GM12878 (cell line): ENCODE measurements around the gene ENO2.

Experiments used
- DPF2 ChIP-seq: fragments of 450-650 bp; IDR thresholded peaks from 2 replicates; pipeline ENCODE4 v1.6.1; 2017; ENCODE audit warnings: mild to moderate bottlenecking
- GABPA ChIP-seq: IDR thresholded peaks from 2 replicates; pipeline ENCODE4 v1.6.1; 2014; ENCODE audit warnings: antibody characterized with exemption, low read depth, mild to moderate bottlenecking, inconsistent platforms
- HDAC2 ChIP-seq: fragments of 200-600 bp; sonication (generic); IDR thresholded peaks from 2 replicates; pipeline ENCODE4 v1.6.1; 2017
- IRF4 ChIP-seq: IDR thresholded peaks from 2 replicates; pipeline ENCODE4 v1.6.1; 2011; ENCODE audit warnings: low read depth, low read length
- MLLT1 ChIP-seq: fragments of 450-650 bp; IDR thresholded peaks from 2 replicates; pipeline ENCODE4 v1.6.1; 2016; ENCODE audit warnings: mild to moderate bottlenecking
- POLR2A ChIP-seq: IDR thresholded peaks from 2 replicates; pipeline ENCODE4 v1.6.1; 2011; ENCODE audit warnings: low read depth, mild to moderate bottlenecking, low read length
- POLR2AphosphoS5 ChIP-seq: IDR thresholded peaks from 2 replicates; pipeline ENCODE4 v1.6.1; 2011; ENCODE audit warnings: mild to moderate bottlenecking, low read length, inconsistent platforms
- SMC3 ChIP-seq: IDR thresholded peaks from 2 replicates; pipeline ENCODE4 v1.6.1; 2011; ENCODE audit warnings: low read length, improper control_type of control experiment, borderline replicate concordance
- TCF12 ChIP-seq: IDR thresholded peaks from 2 replicates; pipeline ENCODE4 v1.6.1; 2011; ENCODE audit warnings: low read depth, mild to moderate bottlenecking, low read length
- ZBED1 ChIP-seq: IDR thresholded peaks from 2 replicates; pipeline ENCODE4 v1.6.1; 2016; ENCODE audit warnings: borderline replicate concordance
- ZBTB40 ChIP-seq: fragments of 450-650 bp; IDR thresholded peaks from 2 replicates; pipeline ENCODE4 v1.6.1; 2016; ENCODE audit warnings: mild to moderate bottlenecking, moderate library complexity, borderline replicate concordance
- ZSCAN29 ChIP-seq: fragments of 450-650 bp; IDR thresholded peaks from 2 replicates; pipeline ENCODE4 v1.6.1; 2017; ENCODE audit warnings: mild to moderate bottlenecking, moderate library complexity
- TF ChIP-seq, protein P1 (sequence below), 3 experiments: IDR thresholded peaks in 2 of 3; conservative IDR thresholded peaks in 1 of 3; 2 replicates each; pipeline ENCODE4 v1.5.1; 2011; ENCODE audit warnings: low read depth in 3 of 3, low read length in 3 of 3, mild to moderate bottlenecking in 3 of 3, control low read depth in 2 of 3, moderate library complexity in 2 of 3, inconsistent platforms in 1 of 3, mixed read lengths in 1 of 3; ENCODE audit not compliant: control insufficient read depth in 2 of 3, insufficient read depth in 1 of 3; ENCODE audit errors: extremely low read depth in 1 of 3
- TF ChIP-seq, protein P2 (sequence below): IDR thresholded peaks from 2 replicates; pipeline ENCODE4 v1.6.1; 2012; ENCODE audit warnings: low read depth, low read length, improper control_type of control experiment

GRCh38 chr12:6928703-6929407, 14.5 kb downstream of the ENO2 start:
- no peak for TF ChIP-seq SMC3
- TF ChIP-seq, protein P1, sequence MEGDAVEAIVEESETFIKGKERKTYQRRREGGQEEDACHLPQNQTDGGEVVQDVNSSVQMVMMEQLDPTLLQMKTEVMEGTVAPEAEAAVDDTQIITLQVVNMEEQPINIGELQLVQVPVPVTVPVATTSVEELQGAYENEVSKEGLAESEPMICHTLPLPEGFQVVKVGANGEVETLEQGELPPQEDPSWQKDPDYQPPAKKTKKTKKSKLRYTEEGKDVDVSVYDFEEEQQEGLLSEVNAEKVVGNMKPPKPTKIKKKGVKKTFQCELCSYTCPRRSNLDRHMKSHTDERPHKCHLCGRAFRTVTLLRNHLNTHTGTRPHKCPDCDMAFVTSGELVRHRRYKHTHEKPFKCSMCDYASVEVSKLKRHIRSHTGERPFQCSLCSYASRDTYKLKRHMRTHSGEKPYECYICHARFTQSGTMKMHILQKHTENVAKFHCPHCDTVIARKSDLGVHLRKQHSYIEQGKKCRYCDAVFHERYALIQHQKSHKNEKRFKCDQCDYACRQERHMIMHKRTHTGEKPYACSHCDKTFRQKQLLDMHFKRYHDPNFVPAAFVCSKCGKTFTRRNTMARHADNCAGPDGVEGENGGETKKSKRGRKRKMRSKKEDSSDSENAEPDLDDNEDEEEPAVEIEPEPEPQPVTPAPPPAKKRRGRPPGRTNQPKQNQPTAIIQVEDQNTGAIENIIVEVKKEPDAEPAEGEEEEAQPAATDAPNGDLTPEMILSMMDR (IDR thresholded peaks at IDR 0.05 in 2 of 3, conservative IDR thresholded peaks at IDR 0.05 in 1 of 3; ENCODE audit: control insufficient read depth in 2 of 3, extremely low read depth in 1 of 3, insufficient read depth in 1 of 3, low read depth in 3 of 3, low read length in 3 of 3): no peak
- no peak for TF ChIP-seq POLR2AphosphoS5
- TF ChIP-seq ZBED1: no peak
- 0 out of 2 replicates have a peak, but pooled peaks have one; percentile 35 for TF ChIP-seq MLLT1
- no peak for TF ChIP-seq TCF12
- TF ChIP-seq GABPA: no peak
- peak; percentile 3; the same call in 1 of the 2 replicates for TF ChIP-seq POLR2A
- TF ChIP-seq ZSCAN29: no peak
- TF ChIP-seq ZBTB40: no peak
- TF ChIP-seq, protein P2, sequence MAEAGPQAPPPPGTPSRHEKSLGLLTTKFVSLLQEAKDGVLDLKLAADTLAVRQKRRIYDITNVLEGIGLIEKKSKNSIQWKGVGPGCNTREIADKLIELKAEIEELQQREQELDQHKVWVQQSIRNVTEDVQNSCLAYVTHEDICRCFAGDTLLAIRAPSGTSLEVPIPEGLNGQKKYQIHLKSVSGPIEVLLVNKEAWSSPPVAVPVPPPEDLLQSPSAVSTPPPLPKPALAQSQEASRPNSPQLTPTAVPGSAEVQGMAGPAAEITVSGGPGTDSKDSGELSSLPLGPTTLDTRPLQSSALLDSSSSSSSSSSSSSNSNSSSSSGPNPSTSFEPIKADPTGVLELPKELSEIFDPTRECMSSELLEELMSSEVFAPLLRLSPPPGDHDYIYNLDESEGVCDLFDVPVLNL: no peak
- TF ChIP-seq DPF2: no peak
- TF ChIP-seq HDAC2: no peak
- no peak for TF ChIP-seq IRF4
